HEK293 (cell line): ENCODE results near the gene CCDC175.

Source experiments
- WT1 ChIP-seq: fragments of 450-650 bp; formaldehyde crosslinking; IDR thresholded peaks from 2 replicates; pipeline ENCODE4 v1.5.1; 2016; ENCODE audit warnings: missing biosample characterization, missing genetic modification characterization
- ZNF121 ChIP-seq: fragments of 450-650 bp; formaldehyde crosslinking; IDR thresholded peaks from 2 replicates; pipeline ENCODE4 v1.5.1; 2016; ENCODE audit warnings: missing biosample characterization, missing genetic modification characterization
- ZNF133 ChIP-seq: fragments of 450-650 bp; formaldehyde crosslinking; IDR thresholded peaks from 2 replicates; pipeline ENCODE4 v1.5.1; 2016; ENCODE audit warnings: missing biosample characterization, missing genetic modification characterization
- ZNF138 ChIP-seq: fragments of 450-650 bp; formaldehyde crosslinking; IDR thresholded peaks from 2 replicates; pipeline ENCODE4 v1.5.1; 2016; ENCODE audit warnings: missing biosample characterization, missing genetic modification characterization, borderline replicate concordance
- ZNF530 ChIP-seq: fragments of 450-650 bp; formaldehyde crosslinking; IDR thresholded peaks from 2 replicates; pipeline ENCODE4 v1.5.1; 2016; ENCODE audit warnings: low read depth, missing biosample characterization, missing genetic modification characterization
- ZNF560 ChIP-seq: fragments of 450-650 bp; formaldehyde crosslinking; IDR thresholded peaks from 2 replicates; pipeline ENCODE4 v1.5.1; 2017; ENCODE audit warnings: missing biosample characterization, missing genetic modification characterization, borderline replicate concordance
- TF ChIP-seq, protein P1 (sequence below): fragments of 450-650 bp; formaldehyde crosslinking; IDR thresholded peaks from 2 replicates; pipeline ENCODE4 v1.5.1; 2016; ENCODE audit warnings: missing biosample characterization, missing genetic modification characterization
- TF ChIP-seq, protein P2 (sequence below): fragments of 450-650 bp; formaldehyde crosslinking; IDR thresholded peaks from 2 replicates; pipeline ENCODE4 v1.5.1; 2016; ENCODE audit warnings: missing biosample characterization, missing genetic modification characterization

DNA sequence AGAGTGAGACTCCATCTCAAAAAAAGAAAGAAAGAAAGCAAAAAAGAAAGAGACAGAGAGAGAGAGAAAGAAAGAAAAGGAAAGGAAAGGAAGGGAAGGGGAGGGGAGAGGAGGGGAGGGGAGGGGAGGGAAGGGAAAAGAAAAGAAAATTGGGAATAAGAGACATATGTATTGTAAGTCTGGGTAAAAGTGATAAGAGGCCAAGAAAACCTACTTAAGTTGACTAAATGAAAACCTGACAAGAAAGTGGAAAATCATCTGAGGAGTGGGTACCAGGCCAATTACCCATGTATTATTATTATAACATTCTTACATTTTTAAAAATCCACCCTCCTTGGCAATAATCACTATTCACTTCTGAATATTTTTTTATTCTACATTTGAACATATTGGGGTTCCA, 46.3 kb downstream of the CCDC175 start:
- TF ChIP-seq ZNF138 (tag by site-specific recombination), result no peak
- TF ChIP-seq, protein P1, sequence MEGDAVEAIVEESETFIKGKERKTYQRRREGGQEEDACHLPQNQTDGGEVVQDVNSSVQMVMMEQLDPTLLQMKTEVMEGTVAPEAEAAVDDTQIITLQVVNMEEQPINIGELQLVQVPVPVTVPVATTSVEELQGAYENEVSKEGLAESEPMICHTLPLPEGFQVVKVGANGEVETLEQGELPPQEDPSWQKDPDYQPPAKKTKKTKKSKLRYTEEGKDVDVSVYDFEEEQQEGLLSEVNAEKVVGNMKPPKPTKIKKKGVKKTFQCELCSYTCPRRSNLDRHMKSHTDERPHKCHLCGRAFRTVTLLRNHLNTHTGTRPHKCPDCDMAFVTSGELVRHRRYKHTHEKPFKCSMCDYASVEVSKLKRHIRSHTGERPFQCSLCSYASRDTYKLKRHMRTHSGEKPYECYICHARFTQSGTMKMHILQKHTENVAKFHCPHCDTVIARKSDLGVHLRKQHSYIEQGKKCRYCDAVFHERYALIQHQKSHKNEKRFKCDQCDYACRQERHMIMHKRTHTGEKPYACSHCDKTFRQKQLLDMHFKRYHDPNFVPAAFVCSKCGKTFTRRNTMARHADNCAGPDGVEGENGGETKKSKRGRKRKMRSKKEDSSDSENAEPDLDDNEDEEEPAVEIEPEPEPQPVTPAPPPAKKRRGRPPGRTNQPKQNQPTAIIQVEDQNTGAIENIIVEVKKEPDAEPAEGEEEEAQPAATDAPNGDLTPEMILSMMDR, result no peak
- TF ChIP-seq ZNF530 (tag by site-specific recombination), result no peak
- TF ChIP-seq ZNF133 (tag by site-specific recombination), result no peak
- TF ChIP-seq ZNF121 (tag by site-specific recombination), result no peak
- no peak for TF ChIP-seq WT1 (tag by site-specific recombination)
- TF ChIP-seq ZNF560 (tag by site-specific recombination), result no peak
- TF ChIP-seq, protein P2, sequence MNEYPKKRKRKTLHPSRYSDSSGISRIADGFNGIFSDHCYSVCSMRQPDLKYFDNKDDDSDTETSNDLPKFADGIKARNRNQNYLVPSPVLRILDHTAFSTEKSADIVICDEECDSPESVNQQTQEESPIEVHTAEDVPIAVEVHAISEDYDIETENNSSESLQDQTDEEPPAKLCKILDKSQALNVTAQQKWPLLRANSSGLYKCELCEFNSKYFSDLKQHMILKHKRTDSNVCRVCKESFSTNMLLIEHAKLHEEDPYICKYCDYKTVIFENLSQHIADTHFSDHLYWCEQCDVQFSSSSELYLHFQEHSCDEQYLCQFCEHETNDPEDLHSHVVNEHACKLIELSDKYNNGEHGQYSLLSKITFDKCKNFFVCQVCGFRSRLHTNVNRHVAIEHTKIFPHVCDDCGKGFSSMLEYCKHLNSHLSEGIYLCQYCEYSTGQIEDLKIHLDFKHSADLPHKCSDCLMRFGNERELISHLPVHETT (tag by site-specific recombination), result no peak
